Iris pigment epithelial cell (primary cell): ENCODE results near the gene TFPI2.
"Not testable (repeated sequence)": the region's sequence is repeated elsewhere in the genome, so short reads cannot be mapped to it uniquely, and the experiment has no call there.

Experiments
- DNase-seq: peaks from one replicate; pipeline ENCODE4 v3.0.0-alpha.2; 2011; ENCODE audit warnings: low read depth

The TFPI2 gene

GRCh38 chr7:93890464-93891068 lies at the start of gene TFPI2:
TFPI2 (minus strand) TSS chr7:93890753; CDS start chr7:93890678, 75 bp downstream.
- peak; percentile 77 for DNase-seq

- DNase-seq: no peak
Observed at GRCh38 chr7:93938293-93938692, 47.7 kb upstream of the TFPI2 start.

GRCh38 chr7:93937818-93938217 lies 47.3 kb upstream of the TFPI2 start:
- DNase-seq: no peak

- DNase-seq: no peak
Observed at GRCh38 chr7:93935102-93935501, 44.5 kb upstream of the TFPI2 start.

GRCh38 chr7:93933156-93933555 lies 42.6 kb upstream of the TFPI2 start:
- no peak for DNase-seq

GRCh38 chr7:93931655-93932054 lies 41.1 kb upstream of the TFPI2 start:
- no peak for DNase-seq

GRCh38 chr7:93927585-93927984 lies 37.0 kb upstream of the TFPI2 start:
- DNase-seq: no peak

GRCh38 chr7:93926800-93927199 lies 36.2 kb upstream of the TFPI2 start:
- DNase-seq: no peak

GRCh38 chr7:93923942-93924341 lies 33.4 kb upstream of the TFPI2 start:
- peak; percentile 16 for DNase-seq

GRCh38 chr7:93923296-93923695 lies 32.7 kb upstream of the TFPI2 start:
- DNase-seq: peak; percentile 17

GRCh38 chr7:93921607-93922566 lies 31.3 kb upstream of the TFPI2 start, which contains the start of gene GNG11:
GNG11 (plus strand) TSS chr7:93921735; CDS start chr7:93922138, 403 bp downstream.
- DNase-seq: peak; percentile 68

GRCh38 chr7:93921186-93921585 lies 30.6 kb upstream of the TFPI2 start:
- DNase-seq: no peak

- no peak for DNase-seq
Observed at GRCh38 chr7:93920496-93921182, 30.1 kb upstream of the TFPI2 start.

GRCh38 chr7:93916315-93916714 lies 25.8 kb upstream of the TFPI2 start:
- not testable (repeated sequence) for DNase-seq

- not testable (repeated sequence) for DNase-seq
Observed at GRCh38 chr7:93915888-93916287, 25.3 kb upstream of the TFPI2 start.

GRCh38 chr7:93915206-93915842 lies 24.8 kb upstream of the TFPI2 start:
- not testable (repeated sequence) for DNase-seq

GRCh38 chr7:93914581-93915066 lies 24.1 kb upstream of the TFPI2 start:
- peak; percentile 82 for DNase-seq

- no peak for DNase-seq
Observed at GRCh38 chr7:93913197-93913596, 22.6 kb upstream of the TFPI2 start.

- not testable (repeated sequence) for DNase-seq
Observed at GRCh38 chr7:93911661-93912060, 21.1 kb upstream of the TFPI2 start.

GRCh38 chr7:93911242-93911641 lies 20.7 kb upstream of the TFPI2 start:
- DNase-seq: not testable (repeated sequence)

- peak; percentile 73 for DNase-seq
Observed at GRCh38 chr7:93910076-93910994, 19.8 kb upstream of the TFPI2 start.
